HCT116 (cell line): ENCODE results near the gene LAMTOR1. TPM values are rescaled to one million over a fixed set of nuclear protein-coding genes. Genes with fewer than 3 reads are reported as not detected.

Experiments used
- ATAC-seq: fragments of 200-7000 bp; cut with Tn5 transposase; 2 replicates; pipeline ENCODE4 v1.9.1; 2020; ENCODE audit warnings: mild to moderate bottlenecking, moderate library complexity
- BruUV-seq: library from RNA; stranded (reverse); fragments of 400-500 nt; replicated peaks from 2 replicates; lab custom pipeline; 2021; lab: Mats Ljungman, UMichigan
- CTCF ChIA-PET: fragments of 300-600 bp; sonication (Branson Sonifier 250); formaldehyde crosslinking; loops from one replicate; lab custom pipeline; 2021; ENCODE audit warnings: antibody characterized with exemption; lab: Charles Lee
- POLR2A ChIA-PET: fragments of 300-600, 350-600 bp; sonication (Branson Sonifier 250); formaldehyde crosslinking; loops from one replicate; lab custom pipeline; 2021; ENCODE audit warnings: antibody characterized with exemption; lab: Charles Lee
- RAD21 ChIA-PET, 2 experiments: fragments of 300-600 bp; sonication (Branson Sonifier 250); formaldehyde crosslinking; loops; one replicate each; lab custom pipeline; 2023; ENCODE audit warnings: low total read pairs in 2 of 2; ENCODE audit not compliant: uncharacterized antibody in 2 of 2, unreplicated experiment in 2 of 2, low non-redundant PET in 1 of 2; lab: Charles Lee
- DNase-seq: peaks from one replicate; pipeline ENCODE4 v3.0.0-alpha.2; 2010; ENCODE audit warnings: low read depth, low spot score
- H2AFZ ChIP-seq: fragments of 200-600 bp; shearing (Covaris generic), sonication (generic); 2 replicates; pipeline ENCODE4 v1.6.1; 2017; ENCODE audit warnings: low read depth, mixed run types, mixed read lengths, antibody characterized with exemption, low read length; ENCODE audit not compliant: poor library complexity, severe bottlenecking
- H3K27ac ChIP-seq: 2 replicates; pipeline ENCODE4 v1.5.1; 2012; ENCODE audit warnings: low read depth, low read length
- H3K27me3 ChIP-seq: fragments of 200-600 bp; sonication (generic); 2 replicates; pipeline ENCODE4 v1.6.1; 2016; ENCODE audit warnings: mixed run types, low read length, mixed read lengths; ENCODE audit not compliant: insufficient read depth
- H3K36me3 ChIP-seq, 2 experiments: fragments of 200-500 bp in 1 of 2; fragments of 200-600 bp in 1 of 2; sonication (Bioruptor generic) in 1 of 2; sonication (generic) in 1 of 2; 2 replicates each; pipeline versions ENCODE4 v1.5.1 to v1.6.1; 2014 to 2016; ENCODE audit warnings: low read length in 2 of 2, inconsistent platforms in 1 of 2, mixed read lengths in 1 of 2, mixed run types in 1 of 2; ENCODE audit not compliant: insufficient read depth in 2 of 2, control insufficient read depth in 1 of 2
- H3K4me1 ChIP-seq, 2 experiments: fragments of 200-600 bp in 1 of 2; sonication (generic) in 1 of 2; 2 replicates each; pipeline versions ENCODE4 v1.5.1 to v1.6.1; 2012 to 2017; ENCODE audit warnings: low read length in 2 of 2, inconsistent platforms in 1 of 2, mild to moderate bottlenecking in 1 of 2, mixed read lengths in 1 of 2, mixed run types in 1 of 2, moderate library complexity in 1 of 2; ENCODE audit not compliant: insufficient read depth in 2 of 2, control insufficient read depth in 1 of 2
- H3K4me2 ChIP-seq: fragments of 200-600 bp; sonication (generic); 2 replicates; pipeline ENCODE4 v1.6.1; 2017; ENCODE audit warnings: mixed run types, low read length, mixed read lengths
- H3K4me3 ChIP-seq, 2 experiments: fragments of 200-600 bp in 1 of 2; sonication (generic) in 1 of 2; replicated peaks in 1 of 2; 2 replicates each; pipeline ENCODE4 v1.5.1; 2011 to 2016; ENCODE audit warnings: low read length in 2 of 2, control low read depth in 1 of 2, low read depth in 1 of 2, mild to moderate bottlenecking in 1 of 2, mixed read lengths in 1 of 2, mixed run types in 1 of 2
- H3K79me2 ChIP-seq: fragments of 200-600 bp; sonication (generic); 2 replicates; pipeline ENCODE4 v1.6.1; 2017; ENCODE audit warnings: mild to moderate bottlenecking, mixed run types, low read length, moderate library complexity, mixed read lengths; ENCODE audit not compliant: insufficient read depth
- H3K9ac ChIP-seq: fragments of 200-600 bp; sonication (generic); 2 replicates; pipeline ENCODE4 v1.6.1; 2016; ENCODE audit warnings: low read length, mixed read lengths
- H3K9me2 ChIP-seq: fragments of 200-600 bp; sonication (generic), shearing (Covaris generic); 2 replicates; pipeline ENCODE4 v1.6.1; 2017; ENCODE audit warnings: mixed run types, mild to moderate bottlenecking, moderate library complexity; ENCODE audit not compliant: insufficient read depth
- H3K9me3 ChIP-seq, 2 experiments: fragments of 200-500 bp in 1 of 2; fragments of 200-600 bp in 1 of 2; sonication (Bioruptor generic) in 1 of 2; sonication (generic) in 1 of 2; 2 replicates each; pipeline ENCODE4 v1.6.1; 2014 to 2017; ENCODE audit warnings: low read length in 2 of 2, mixed read lengths in 2 of 2, inconsistent platforms in 1 of 2, low read depth in 1 of 2, mild to moderate bottlenecking in 1 of 2, mixed run types in 1 of 2, moderate library complexity in 1 of 2; ENCODE audit not compliant: control insufficient read depth in 1 of 2, insufficient read depth in 1 of 2
- H4K20me1 ChIP-seq: fragments of 200-600 bp; sonication (generic), shearing (Covaris generic); 2 replicates; pipeline ENCODE4 v1.6.1; 2017; ENCODE audit warnings: mixed run types, mild to moderate bottlenecking, moderate library complexity; ENCODE audit not compliant: insufficient read depth
- CBX3 ChIP-seq: IDR thresholded peaks from 2 replicates; pipeline ENCODE4 v1.6.1; 2012; ENCODE audit warnings: low read depth
- ELF1 ChIP-seq: IDR thresholded peaks from 2 replicates; pipeline ENCODE4 v1.6.1; 2012; ENCODE audit warnings: low read depth, borderline replicate concordance
- EZH2 ChIP-seq: fragments of 200-600 bp; sonication (generic); IDR thresholded peaks from 2 replicates; pipeline ENCODE4 v1.6.1; 2017; ENCODE audit warnings: antibody characterized with exemption, mixed run types
- FOSL1 ChIP-seq: IDR thresholded peaks from 2 replicates; pipeline ENCODE4 v1.6.1; 2012; ENCODE audit warnings: low read depth
- JUND ChIP-seq: IDR thresholded peaks from 2 replicates; pipeline ENCODE4 v1.6.1; 2012
- SIN3A ChIP-seq: IDR thresholded peaks from 2 replicates; pipeline ENCODE4 v1.6.1; 2012; ENCODE audit warnings: low read depth
- SP1 ChIP-seq: IDR thresholded peaks from 2 replicates; pipeline ENCODE4 v1.6.1; 2012; ENCODE audit warnings: low read depth
- TCF7L2 ChIP-seq: IDR thresholded peaks from 2 replicates; pipeline ENCODE4 v1.7.0; 2011; ENCODE audit warnings: borderline replicate concordance, inconsistent platforms; ENCODE audit not compliant: insufficient read depth, insufficient read length; ENCODE audit errors: extremely low read depth
- ZNF274 ChIP-seq: fragments of 200-500 bp; sonication (Bioruptor generic); IDR thresholded peaks from 2 replicates; pipeline ENCODE4 v1.6.1; 2014; ENCODE audit warnings: mild to moderate bottlenecking, low read depth, low read length, inconsistent platforms
- intact Hi-C: fragments of 100-400 bp; cut with micrococcal nuclease; formaldehyde crosslinking; loops from 2 replicates; pipeline ENCODE4 v1.10.0; 2022
- total RNA-seq: library from RNA; stranded (reverse); gene quantifications from one replicate; pipeline ENCODE4 v1.2.1, GENCODE V29; 2021; ENCODE audit not compliant: unreplicated experiment
- TF ChIP-seq, protein P1 (sequence below), 3 experiments: fragments of 200-600 bp in 1 of 3; sonication (generic) in 1 of 3; IDR thresholded peaks in 2 of 3; conservative IDR thresholded peaks in 1 of 3; 2 replicates each; pipeline ENCODE4 v1.5.1; 2012 to 2017; ENCODE audit warnings: low read depth in 2 of 3, low read length in 2 of 3, antibody characterized with exemption in 1 of 3, borderline replicate concordance in 1 of 3, control low read depth in 1 of 3, mild to moderate bottlenecking in 1 of 3, mixed read lengths in 1 of 3, mixed run types in 1 of 3, moderate library complexity in 1 of 3; ENCODE audit not compliant: insufficient read depth in 1 of 3
- TF ChIP-seq, protein P2 (sequence below): IDR thresholded peaks from 2 replicates; pipeline ENCODE4 v1.6.1; 2012
- TF ChIP-seq, protein P3 (sequence below): IDR thresholded peaks from 2 replicates; pipeline ENCODE4 v1.6.1; 2012

Gene LAMTOR1
- total RNA-seq, 1 experiment from 2014 or later, result 63.9 TPM

DNA sequence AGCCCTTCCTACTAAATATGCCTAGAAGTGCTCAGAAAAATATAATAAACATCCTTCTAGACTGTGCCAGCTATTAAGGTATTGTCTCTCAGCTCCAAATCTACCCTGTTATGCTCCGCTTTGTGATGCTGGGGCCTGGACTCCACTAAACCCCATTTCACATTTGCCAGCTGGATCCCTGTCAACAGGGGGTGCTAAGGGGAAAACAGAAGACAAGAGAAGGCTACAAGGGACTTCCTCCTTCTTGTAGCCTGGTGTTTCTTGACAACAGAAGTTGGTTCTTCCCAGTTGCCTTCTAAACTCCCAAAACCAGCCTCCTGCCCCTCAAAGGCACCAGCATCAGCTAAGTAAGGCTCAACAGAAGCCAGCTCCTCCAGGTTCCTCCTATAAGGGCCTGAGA lies 28.0 kb downstream of the LAMTOR1 start:
- no peaks in the 10 kb centered on the region for H3K9me3 ChIP-seq
- POLR2A ChIA-PET, result no interaction called here
- intact Hi-C loops, result loop anchor here (5.0 kb wide), 1 partner anchor 33 kb away; no protein-coding TSS in a partner anchor
- 0 out of 2 replicates have a peak overlapping the region, but pooled peaks have one; percentile 2 for H3K4me2 ChIP-seq
- no peak overlapping the region for H3K9ac ChIP-seq
- peaks cover 36 to 67% of the 10 kb centered on the region in 2 experiments for H3K4me1 ChIP-seq
- H3K36me3 ChIP-seq, result peaks cover 0 to 3% of the 10 kb centered on the region in 2 experiments; a peak in 1 of 4 replicates
- CTCF ChIA-PET, result interaction anchor here (1.2 to 1.7 kb wide), 2 partner anchors 19 to 50 kb away, joined by 4 to 5 read pairs; no protein-coding TSS in a partner anchor
- no peak for ATAC-seq
- no peaks in the 10 kb centered on the region; the same call in 1 of the 2 replicates for H4K20me1 ChIP-seq
- no peak overlapping the region for H2AFZ ChIP-seq
- no peak overlapping the region for H3K4me3 ChIP-seq
- no peaks in the 10 kb centered on the region for H3K9me2 ChIP-seq
- BruUV-seq, result no TSS peak
- DNase-seq, result no peak
- peaks cover 96% of the 10 kb centered on the region for H3K79me2 ChIP-seq
- peak overlapping the region; percentile 7 for H3K27ac ChIP-seq
- RAD21 ChIA-PET, result no interaction called here
- H3K27me3 ChIP-seq, result no peaks in the 10 kb centered on the region
- no peak for TF ChIP-seq SP1
- TF ChIP-seq, protein P1, sequence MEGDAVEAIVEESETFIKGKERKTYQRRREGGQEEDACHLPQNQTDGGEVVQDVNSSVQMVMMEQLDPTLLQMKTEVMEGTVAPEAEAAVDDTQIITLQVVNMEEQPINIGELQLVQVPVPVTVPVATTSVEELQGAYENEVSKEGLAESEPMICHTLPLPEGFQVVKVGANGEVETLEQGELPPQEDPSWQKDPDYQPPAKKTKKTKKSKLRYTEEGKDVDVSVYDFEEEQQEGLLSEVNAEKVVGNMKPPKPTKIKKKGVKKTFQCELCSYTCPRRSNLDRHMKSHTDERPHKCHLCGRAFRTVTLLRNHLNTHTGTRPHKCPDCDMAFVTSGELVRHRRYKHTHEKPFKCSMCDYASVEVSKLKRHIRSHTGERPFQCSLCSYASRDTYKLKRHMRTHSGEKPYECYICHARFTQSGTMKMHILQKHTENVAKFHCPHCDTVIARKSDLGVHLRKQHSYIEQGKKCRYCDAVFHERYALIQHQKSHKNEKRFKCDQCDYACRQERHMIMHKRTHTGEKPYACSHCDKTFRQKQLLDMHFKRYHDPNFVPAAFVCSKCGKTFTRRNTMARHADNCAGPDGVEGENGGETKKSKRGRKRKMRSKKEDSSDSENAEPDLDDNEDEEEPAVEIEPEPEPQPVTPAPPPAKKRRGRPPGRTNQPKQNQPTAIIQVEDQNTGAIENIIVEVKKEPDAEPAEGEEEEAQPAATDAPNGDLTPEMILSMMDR (IDR thresholded peaks at IDR 0.05 in 2 of 3, conservative IDR thresholded peaks at IDR 0.05 in 1 of 3; ENCODE audit: borderline replicate concordance in 1 of 3, insufficient read depth in 1 of 3, low read depth in 2 of 3, low read length in 2 of 3), result peak; percentile 8 to 38 (median 29); a peak in 2 of 6 replicates

- H3K9ac ChIP-seq, result peak overlapping the region; percentile 35
- intact Hi-C loops, result no loop called here
- CTCF ChIA-PET, result interaction anchor here (1.4 to 2.6 kb wide), 2 partner anchors 12 to 47 kb away, joined by 3 to 11 read pairs; no protein-coding TSS in a partner anchor
- peak; percentile 77 for ATAC-seq
- POLR2A ChIA-PET, result interaction anchor here (0.7 kb wide), 2 partner anchors 8 to 46 kb away, joined by 3 to 4 read pairs; no protein-coding TSS in a partner anchor
- H3K27ac ChIP-seq, result peak overlapping the region; percentile 76
- H3K4me1 ChIP-seq, result peaks cover 48 to 65% of the 10 kb centered on the region in 2 experiments
- H3K27me3 ChIP-seq, result no peaks in the 10 kb centered on the region
- no peaks in the 10 kb centered on the region for H3K9me3 ChIP-seq
- peak; percentile 59 for DNase-seq
- H4K20me1 ChIP-seq, result no peaks in the 10 kb centered on the region; the same call in 1 of the 2 replicates
- BruUV-seq, result no TSS peak
- no peaks in the 10 kb centered on the region for H3K9me2 ChIP-seq
- H3K36me3 ChIP-seq, result peaks cover 5 to 7% of the 10 kb centered on the region in 2 experiments; a peak in 2 of 4 replicates
- H3K4me3 ChIP-seq, result peak overlapping the region; percentile 13 to 36
- no peak overlapping the region for H2AFZ ChIP-seq
- peaks cover 95% of the 10 kb centered on the region for H3K79me2 ChIP-seq
- peak overlapping the region; percentile 66 for H3K4me2 ChIP-seq
- RAD21 ChIA-PET, result interaction anchor here in 1 of 2 experiments (1.6 kb wide), 1 partner anchor 47 kb away, joined by 14 read pairs; no protein-coding TSS in a partner anchor
- TF ChIP-seq CBX3, result peak; percentile 79
- TF ChIP-seq, protein P2, sequence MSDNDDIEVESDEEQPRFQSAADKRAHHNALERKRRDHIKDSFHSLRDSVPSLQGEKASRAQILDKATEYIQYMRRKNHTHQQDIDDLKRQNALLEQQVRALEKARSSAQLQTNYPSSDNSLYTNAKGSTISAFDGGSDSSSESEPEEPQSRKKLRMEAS, result peak; percentile 81
- no peak for TF ChIP-seq ELF1
- TF ChIP-seq JUND, result peak; percentile 77
- no peak for TF ChIP-seq EZH2
- peak; percentile 55 for TF ChIP-seq TCF7L2
- TF ChIP-seq, protein P3, sequence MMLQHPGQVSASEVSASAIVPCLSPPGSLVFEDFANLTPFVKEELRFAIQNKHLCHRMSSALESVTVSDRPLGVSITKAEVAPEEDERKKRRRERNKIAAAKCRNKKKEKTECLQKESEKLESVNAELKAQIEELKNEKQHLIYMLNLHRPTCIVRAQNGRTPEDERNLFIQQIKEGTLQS, result no peak
- TF ChIP-seq, protein P1 (IDR thresholded peaks at IDR 0.05 in 2 of 3, conservative IDR thresholded peaks at IDR 0.05 in 1 of 3; ENCODE audit: borderline replicate concordance in 1 of 3, insufficient read depth in 1 of 3, low read depth in 2 of 3, low read length in 2 of 3), result no peak
- peak; percentile 87 for TF ChIP-seq SIN3A
- TF ChIP-seq ZNF274, result no peak
- peak; percentile 53; the same call in 1 of the 2 replicates for TF ChIP-seq FOSL1
These were observed 30.7 kb downstream of the LAMTOR1 start for GRCh38 chr11:72072348-72072747.
